ENCODE measurements around the gene CDCA3. TPM values are rescaled to one million over a fixed set of nuclear protein-coding genes. Genes with fewer than 3 reads are reported as not detected.
A peak's percentile ranks its signal among the peaks of the same experiment; 100 is the strongest.
"Not testable (repeated sequence)": the region's sequence is repeated elsewhere in the genome, so short reads cannot be mapped to it uniquely, and the experiment has no call there.

Gene CDCA3
- total RNA-seq, result 13.9 TPM

- peak; percentile 82 for ATAC-seq
Observed at GRCh38 chr12:6851153-6851920, at the start of gene CDCA3. TSS of gene CDCA3 (minus strand) at chr12:6851286. CDS start at chr12:6850952, 334 bp downstream.

- ATAC-seq, result no peak
Observed at GRCh38 chr12:6899837-6900519, 48.9 kb upstream of the CDCA3 start.

- ATAC-seq, result no peak
Observed at GRCh38 chr12:6899427-6899826, 48.3 kb upstream of the CDCA3 start.

GRCh38 chr12:6896846-6897435 lies 45.9 kb upstream of the CDCA3 start:
- ATAC-seq, result no peak

- no peak for ATAC-seq
Observed at GRCh38 chr12:6894321-6894720, 43.2 kb upstream of the CDCA3 start.

- ATAC-seq, result not testable (repeated sequence)
Observed at GRCh38 chr12:6892683-6893082, 41.6 kb upstream of the CDCA3 start.

- peak; percentile 7 for ATAC-seq
Observed at GRCh38 chr12:6891646-6892001, 40.5 kb upstream of the CDCA3 start.

GRCh38 chr12:6890789-6891645 lies 39.9 kb upstream of the CDCA3 start:
- ATAC-seq, result peak; percentile 98

GRCh38 chr12:6889775-6890573 lies 38.9 kb upstream of the CDCA3 start:
- ATAC-seq, result not testable (repeated sequence)

GRCh38 chr12:6888794-6889193 lies 37.7 kb upstream of the CDCA3 start:
- ATAC-seq, result not testable (repeated sequence)

GRCh38 chr12:6888360-6888759 lies 37.3 kb upstream of the CDCA3 start:
- ATAC-seq, result no peak

- ATAC-seq, result no peak
Observed at GRCh38 chr12:6887460-6887859, 36.4 kb upstream of the CDCA3 start.

GRCh38 chr12:6886206-6886999 lies 35.3 kb upstream of the CDCA3 start:
- not testable (repeated sequence) for ATAC-seq

- no peak for ATAC-seq
Observed at GRCh38 chr12:6884539-6884938, 33.5 kb upstream of the CDCA3 start.

GRCh38 chr12:6883683-6884082 lies 32.6 kb upstream of the CDCA3 start:
- no peak for ATAC-seq

- no peak for ATAC-seq
Observed at GRCh38 chr12:6883252-6883651, 32.2 kb upstream of the CDCA3 start.

- ATAC-seq, result not testable (repeated sequence)
Observed at GRCh38 chr12:6879824-6880223, 28.7 kb upstream of the CDCA3 start.

- not testable (repeated sequence) for ATAC-seq
Observed at GRCh38 chr12:6874015-6874368, 22.9 kb upstream of the CDCA3 start.

- ATAC-seq, result peak; percentile 90
Observed at GRCh38 chr12:6873094-6874014, 22.3 kb upstream of the CDCA3 start, which contains the start of gene SPSB2. TSS of gene SPSB2 (minus strand) at chr12:6873303. CDS start at chr12:6872901, 402 bp downstream.

Measured in esophagus mucosa (tissue), 1 donor.